ENCODE results near the gene TKTL2. TPM values are rescaled to one million over a fixed set of nuclear protein-coding genes. Genes with fewer than 3 reads are reported as not detected.
A peak's percentile ranks its signal among the peaks of the same experiment; 100 is the strongest.

The TKTL2 gene, protein sequence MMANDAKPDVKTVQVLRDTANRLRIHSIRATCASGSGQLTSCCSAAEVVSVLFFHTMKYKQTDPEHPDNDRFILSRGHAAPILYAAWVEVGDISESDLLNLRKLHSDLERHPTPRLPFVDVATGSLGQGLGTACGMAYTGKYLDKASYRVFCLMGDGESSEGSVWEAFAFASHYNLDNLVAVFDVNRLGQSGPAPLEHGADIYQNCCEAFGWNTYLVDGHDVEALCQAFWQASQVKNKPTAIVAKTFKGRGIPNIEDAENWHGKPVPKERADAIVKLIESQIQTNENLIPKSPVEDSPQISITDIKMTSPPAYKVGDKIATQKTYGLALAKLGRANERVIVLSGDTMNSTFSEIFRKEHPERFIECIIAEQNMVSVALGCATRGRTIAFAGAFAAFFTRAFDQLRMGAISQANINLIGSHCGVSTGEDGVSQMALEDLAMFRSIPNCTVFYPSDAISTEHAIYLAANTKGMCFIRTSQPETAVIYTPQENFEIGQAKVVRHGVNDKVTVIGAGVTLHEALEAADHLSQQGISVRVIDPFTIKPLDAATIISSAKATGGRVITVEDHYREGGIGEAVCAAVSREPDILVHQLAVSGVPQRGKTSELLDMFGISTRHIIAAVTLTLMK
- polyA plus RNA-seq: under 1 TPM in 1 of 3 donors, not detected in 2; 0.03 TPM

DNA sequence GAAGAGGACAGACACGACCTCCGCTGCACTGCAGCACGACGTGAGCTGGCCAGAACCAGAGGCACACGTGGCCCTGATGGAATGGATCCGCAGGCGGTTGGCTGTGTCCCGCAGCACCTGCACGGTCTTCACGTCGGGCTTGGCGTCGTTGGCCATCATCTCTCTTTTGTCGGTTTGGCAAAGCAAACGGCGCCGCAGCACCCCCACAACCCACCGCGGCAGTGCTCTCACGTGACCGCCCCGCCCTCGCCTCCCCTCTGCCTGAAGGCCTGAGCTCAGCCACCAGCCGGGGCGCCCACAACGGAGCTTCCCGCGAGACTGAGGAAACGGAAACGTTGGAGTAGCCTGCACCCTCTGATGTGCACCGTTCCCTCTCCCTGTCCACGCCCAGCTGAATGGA is at the start of gene TKTL2:
TKTL2 (minus strand) TSS at position 179 of the 400 bp plus-strand sequence; CDS start at position 159, 20 bp downstream.
- 90 to 92% (median 90%) methylated on average over 32 of the region's 32 CpGs for WGBS, 3 donors

DNA sequence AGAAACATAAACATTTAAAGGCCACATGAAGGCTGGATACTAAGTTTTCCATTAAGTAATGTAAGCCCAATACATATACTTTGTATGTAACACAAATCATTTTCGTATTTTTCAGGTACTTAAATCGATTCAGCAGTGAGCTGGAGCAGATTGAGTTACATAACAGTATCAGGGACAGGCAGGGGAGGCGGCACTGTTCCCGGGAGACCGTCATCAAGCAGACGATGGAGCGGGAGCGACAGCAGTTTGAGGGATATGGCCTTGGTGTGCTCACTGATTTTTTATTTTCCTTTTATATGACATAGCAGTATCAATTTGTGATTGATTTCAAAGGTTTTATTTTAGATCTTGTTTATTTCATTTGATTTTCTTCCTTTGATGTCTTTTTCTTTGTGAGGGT is 41.6 kb upstream of the TKTL2 start:
- 92 to 94% (median 92%) methylated on average over 8 of the region's 8 CpGs for WGBS, 3 donors
- no peak overlapping the region for H3K27ac ChIP-seq (ENCODE audit: low read depth, low read length)

More for the DNA sequence above, at the start of gene TKTL2:
- no peak within 1 kb of the TSS for H3K27ac ChIP-seq (ENCODE audit: low read depth, low read length)

DNA sequence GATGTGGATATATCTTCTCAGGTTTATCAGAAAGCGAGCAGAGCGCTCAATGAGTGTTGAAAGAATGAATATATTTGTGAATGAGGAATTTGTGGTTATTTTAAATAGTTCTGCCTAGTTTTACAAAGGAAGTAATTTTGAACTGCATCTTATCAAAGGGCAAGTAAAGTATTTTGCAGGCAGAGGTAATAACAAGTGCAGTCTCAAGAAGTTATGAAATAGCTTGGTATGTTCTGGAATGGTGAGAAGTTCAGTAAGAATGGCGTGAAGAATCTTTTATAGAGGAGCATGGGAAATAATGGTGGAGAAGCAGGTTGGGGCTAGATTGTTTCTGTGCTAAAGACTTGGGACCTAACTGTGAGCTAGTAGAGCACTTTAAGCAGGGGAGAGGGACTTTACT is 31.8 kb upstream of the TKTL2 start:
- 56 to 96% (median 73%) methylated on average over 3 of the region's 3 CpGs for WGBS, 3 donors
- H3K27ac ChIP-seq (ENCODE audit: low read depth, low read length): no peak overlapping the region

DNA sequence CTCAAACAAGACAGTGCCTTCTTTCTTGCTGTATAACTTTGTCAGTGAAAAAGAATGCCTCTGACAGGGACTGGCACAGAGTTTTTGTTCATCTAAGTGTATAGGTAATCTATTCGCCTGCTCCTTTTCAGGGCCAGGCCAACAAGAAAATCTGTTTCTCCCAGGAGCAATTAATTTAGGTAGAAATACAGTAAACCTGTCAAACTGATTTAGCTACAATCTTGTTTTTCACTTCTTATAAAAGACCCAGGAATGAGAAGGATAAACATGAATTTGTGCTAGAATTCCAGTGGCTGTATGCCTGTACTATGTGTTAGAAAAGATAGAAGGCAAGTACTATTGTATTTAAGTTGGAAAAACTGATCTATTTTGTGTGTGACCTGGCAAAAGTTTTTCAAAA is 27.0 kb upstream of the TKTL2 start:
- WGBS, 3 donors: 94 to 98% (median 97%) methylated on average over 1 of the region's 1 CpG
- H3K27ac ChIP-seq (ENCODE audit: low read depth, low read length): no peak overlapping the region

DNA sequence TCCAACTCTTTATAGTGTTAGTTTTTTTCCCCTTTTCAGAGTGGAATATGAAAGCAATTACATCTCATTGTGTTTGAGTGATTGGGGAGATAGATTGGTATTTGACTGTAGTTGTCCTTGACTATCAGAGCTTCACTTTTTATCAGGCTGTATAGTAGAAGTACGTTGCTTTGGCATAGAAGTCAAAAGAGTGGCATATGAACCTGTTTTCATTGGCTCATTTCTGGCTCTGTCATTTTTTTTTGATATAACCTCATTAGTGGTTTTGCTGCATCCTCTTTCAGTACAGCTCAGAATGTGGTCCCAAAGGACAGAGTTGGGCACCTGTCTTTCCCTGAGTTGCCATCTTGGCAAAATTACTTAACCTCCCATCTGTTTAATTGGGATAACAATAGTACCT is 22.3 kb upstream of the TKTL2 start:
- 6 to 10% (median 7%) methylated on average over 1 of the region's 1 CpG for WGBS, 3 donors
- no peak overlapping the region for H3K27ac ChIP-seq (ENCODE audit: low read depth, low read length)

DNA sequence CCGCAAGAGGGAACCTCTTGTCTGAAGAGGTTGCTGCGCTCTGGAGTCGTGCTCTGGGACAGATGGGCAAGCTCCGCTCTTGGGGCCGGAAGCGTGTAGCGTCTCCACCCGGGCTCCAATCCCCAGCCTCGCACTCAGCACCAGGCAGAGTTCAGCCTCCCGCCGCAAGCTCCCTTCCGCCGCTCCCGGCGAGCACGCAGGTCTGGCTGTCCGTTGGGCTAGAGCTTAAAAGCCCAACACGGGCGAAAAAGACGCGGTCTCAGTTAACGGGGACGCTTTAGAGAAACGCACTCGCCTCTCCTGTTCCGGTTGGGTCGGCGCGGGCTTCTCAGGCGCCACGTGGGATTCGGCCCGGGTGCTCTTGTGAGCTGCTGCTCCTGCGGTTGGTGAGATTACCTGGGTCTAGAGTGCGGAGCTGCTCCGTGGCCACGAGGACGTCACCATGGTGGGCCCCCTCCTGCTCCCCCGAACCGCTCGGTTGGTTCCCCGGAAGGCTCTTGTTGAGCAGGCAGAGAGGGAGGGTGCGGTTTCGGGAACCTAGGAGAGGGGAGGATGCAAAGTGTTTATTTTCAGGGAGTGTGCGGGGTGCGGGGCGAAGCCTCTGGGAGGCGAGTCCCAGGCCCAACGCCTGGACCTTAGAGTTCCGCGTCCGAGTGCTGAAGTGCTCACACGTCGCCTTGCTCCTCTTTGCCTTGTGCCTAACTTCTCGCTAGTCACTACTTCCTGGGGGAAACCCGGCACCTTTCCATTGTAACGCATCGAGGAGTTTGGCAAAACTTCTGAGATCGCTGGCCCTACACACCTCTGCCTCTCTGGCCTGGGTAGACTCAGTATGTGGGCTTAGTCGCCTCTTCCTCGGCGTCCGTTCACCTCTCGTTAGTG is 21.0 kb upstream of the TKTL2 start, which contains the start of gene TMA16:
TMA16 (plus strand) TSS at position 331 of the 882 bp plus-strand sequence; CDS start at position 443, 112 bp downstream.
- WGBS, 3 donors: 0% methylated on average over 64 of the region's 64 CpGs
- H3K27ac ChIP-seq (ENCODE audit: low read depth, low read length): peak within 1 kb of the TSS; percentile 62

DNA sequence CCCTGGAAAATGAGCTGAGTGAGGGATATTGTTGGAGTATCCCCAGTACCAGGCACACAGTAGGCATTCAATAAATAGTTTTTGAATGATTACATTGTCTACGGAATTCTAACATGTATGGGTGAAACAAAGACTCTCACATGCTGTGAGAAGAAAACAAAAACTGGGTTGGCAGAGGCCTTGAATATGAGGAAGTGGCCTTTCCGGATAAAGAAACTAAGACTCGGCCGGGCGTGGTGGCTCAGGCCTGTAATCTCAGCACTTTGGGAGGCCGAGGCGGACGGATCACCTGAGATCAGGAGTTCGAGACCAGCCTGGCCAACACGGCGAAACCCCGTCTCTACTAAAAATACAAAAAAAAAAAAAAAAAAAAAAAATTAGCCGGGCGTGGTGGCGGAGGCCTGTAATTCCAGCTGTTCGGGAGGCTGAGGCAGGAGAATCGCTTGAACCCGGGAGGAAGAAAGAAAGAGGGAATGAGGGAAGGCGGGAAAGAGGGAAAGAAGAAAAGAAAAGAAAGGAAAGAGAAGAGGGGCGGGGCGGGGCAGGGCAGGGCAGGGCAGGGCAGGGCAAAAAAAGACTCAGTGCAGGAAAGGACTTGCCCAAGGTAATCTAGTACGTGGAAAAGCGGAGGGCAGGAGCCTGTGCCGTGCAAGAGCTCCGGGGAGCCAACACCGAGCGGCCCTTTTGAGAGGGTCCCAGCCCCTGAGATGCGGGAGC is 20.2 kb upstream of the TKTL2 start:
- no peak overlapping the region for H3K27ac ChIP-seq (ENCODE audit: low read depth, low read length)
- 37 to 42% (median 41%) methylated on average over 21 to 28 of the region's 28 CpGs for whole genome bisulfite sequencing, 3 donors

DNA sequence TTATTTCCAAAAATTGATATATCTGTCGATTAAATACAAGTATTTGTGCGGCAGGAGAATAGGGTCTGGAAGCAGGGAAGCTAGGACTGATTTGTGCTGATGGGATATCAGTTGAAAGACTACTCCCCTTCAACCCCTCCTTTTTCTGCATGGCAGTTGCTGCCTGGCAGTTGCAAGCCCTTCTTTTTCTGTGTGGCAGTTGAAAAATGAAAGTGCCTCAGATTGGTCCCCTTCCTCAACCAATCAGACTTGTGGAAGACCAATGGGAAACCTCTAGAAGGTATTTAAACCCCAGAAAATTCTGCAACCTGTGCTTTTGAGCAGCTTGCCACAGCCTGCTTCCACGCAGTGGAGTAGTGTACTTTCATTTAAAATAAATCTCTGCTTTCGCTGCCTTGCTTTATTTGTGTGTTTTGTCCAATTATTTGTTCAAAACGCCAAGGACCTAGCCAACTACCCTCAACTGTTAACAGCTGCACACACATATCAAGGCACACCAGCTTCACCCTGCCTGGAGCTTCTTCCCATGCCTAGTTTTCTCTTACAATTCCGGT is 19.5 kb upstream of the TKTL2 start:
- 85 to 95% (median 94%) methylated on average over 6 of the region's 6 CpGs for WGBS, 3 donors
- H3K27ac ChIP-seq (ENCODE audit: low read depth, low read length): no peak overlapping the region

DNA sequence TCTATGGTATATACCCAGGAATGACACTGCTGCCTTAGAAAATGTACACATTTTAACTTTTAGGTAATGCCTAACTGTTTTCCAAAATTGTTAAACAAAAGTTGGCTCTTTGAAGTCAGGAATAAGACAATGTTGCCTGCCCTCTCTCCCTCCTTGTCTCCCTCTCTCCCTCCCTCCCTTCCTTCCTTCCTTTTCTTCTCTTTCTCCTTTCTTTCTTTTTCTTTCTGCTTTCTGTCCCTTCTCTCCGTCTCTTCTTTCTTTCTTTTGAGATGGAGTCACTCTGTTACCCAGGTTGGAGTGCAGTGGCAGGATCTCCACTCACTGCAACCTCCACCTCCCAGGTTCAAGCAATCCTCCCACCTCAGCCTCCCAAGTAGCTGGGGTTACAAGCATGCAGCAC is 16.4 kb upstream of the TKTL2 start:
- H3K27ac ChIP-seq (ENCODE audit: low read depth, low read length): no peak overlapping the region
- 56 to 74% (median 68%) methylated on average over 1 of the region's 1 CpG for WGBS, 3 donors

DNA sequence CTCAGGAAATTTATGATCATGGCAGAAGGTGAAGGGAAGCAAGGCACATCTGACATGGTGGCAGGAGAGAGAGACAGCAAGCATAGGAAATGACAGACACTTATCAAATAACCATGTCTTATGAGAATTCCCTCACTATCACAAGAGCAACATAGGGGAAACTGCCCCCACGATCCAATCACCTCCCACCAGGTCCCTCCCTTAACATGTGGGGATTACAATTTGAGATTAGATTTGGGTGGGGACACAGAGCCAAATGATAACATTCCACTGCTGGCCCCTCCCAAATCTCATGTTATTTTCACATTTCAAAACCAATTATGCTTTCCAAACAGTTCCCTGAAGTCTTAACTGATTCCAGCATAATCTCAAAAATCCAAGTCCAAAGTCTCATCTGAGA is 12.8 kb upstream of the TKTL2 start:
- 63 to 76% (median 70%) methylated on average over 1 of the region's 1 CpG for WGBS, 3 donors
- no peak overlapping the region for H3K27ac ChIP-seq (ENCODE audit: low read depth, low read length)

DNA sequence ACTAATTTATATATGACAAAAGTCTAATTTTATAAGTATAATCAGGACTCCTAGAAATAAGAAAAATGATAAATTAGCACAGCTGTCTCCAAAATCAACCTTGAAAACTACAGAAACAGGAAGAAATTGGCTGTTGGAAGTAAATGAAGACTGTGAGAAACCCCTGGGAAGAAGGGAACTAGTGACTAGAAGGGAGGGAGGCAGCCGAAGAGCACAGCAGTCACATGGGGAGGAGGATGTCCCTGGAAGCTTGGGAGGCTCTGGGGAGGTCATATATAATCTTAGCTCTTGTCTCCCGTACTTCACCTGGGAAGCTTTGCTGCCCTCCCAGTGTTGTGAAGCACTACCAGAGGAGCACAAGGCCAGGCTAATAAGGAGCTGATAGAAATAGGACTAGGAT is 12.0 kb upstream of the TKTL2 start:
- no peak overlapping the region for H3K27ac ChIP-seq (ENCODE audit: low read depth, low read length)
- WGBS, 3 donors: 48 to 50% (median 49%) methylated on average over 2 of the region's 2 CpGs

DNA sequence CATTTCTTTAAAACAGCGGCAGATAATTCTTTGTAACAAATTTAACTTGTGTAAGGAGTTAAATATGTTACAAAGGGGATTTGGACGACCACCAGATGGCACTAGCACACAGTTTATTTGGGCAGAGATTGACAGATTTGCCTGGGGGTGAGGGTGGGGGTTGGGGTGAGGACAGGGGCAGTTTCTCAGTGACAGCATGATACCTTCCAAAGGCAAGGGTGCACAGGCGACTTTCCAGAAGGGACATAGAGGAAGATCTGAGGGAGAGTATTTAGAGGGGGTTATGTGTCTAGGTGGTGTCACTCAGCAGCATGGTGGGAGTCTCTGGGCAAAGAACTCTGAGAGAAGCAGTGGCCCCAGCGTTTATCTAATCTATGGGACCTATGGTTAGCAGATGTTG is 11.4 kb upstream of the TKTL2 start:
- no peak overlapping the region for H3K27ac ChIP-seq (ENCODE audit: low read depth, low read length)
- WGBS, 3 donors: 16 to 27% (median 17%) methylated on average over 4 of the region's 4 CpGs

DNA sequence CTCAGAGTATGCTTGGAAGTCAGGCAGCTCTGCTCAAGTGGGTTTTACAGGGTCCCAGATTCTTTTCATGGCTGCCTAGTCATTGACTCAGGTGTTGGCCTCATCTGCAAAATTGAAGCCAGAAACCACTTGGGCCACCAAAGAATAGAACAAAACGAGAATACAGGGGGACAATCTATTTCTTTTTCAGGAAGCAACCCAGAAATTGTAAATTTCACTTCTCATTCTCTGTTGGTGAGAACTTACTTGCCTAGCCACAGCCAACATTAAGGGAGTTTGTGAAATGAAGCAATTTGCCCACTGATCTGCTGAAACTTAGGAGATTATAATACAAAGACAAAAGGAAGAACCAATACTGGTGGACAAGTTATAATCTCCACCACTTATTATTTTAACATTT is 8.6 kb upstream of the TKTL2 start:
- 33 to 38% (median 37%) methylated on average over 1 of the region's 1 CpG for WGBS, 3 donors
- H3K27ac ChIP-seq (ENCODE audit: low read depth, low read length): no peak overlapping the region

DNA sequence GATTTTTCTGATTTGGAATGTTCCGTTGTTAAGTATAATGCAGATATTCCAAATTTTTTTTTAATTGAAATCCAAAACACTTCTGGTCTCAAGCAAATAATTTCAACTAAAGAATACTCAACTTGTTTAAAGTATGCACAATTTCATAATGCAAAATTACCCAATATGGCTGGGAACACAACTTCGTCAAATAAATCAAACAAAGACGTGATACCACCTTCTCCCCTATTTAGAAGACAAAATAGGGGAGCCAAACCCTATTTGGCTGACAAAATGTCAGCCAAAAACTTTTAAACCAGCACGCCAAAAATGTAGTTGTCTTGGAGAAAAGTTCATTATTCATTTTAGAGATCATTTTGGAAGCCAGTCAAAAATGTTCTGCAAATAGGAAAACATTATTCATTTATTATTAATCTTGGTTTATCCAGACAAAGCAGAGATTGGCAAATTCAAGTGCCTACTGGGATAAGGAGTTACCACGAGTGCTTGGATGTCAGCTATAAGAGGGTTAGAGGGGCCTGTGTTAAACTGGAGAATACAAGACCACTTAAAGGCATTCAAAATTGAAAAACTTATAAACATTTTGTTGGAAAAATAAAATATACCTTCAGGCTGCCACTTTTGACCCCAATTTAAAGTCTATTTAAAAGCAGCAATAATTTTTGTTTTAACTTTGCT is 3.3 kb upstream of the TKTL2 start:
- H3K27ac ChIP-seq (ENCODE audit: low read depth, low read length): no peak overlapping the region
- WGBS, 3 donors: 47 to 58% (median 53%) methylated on average over 5 of the region's 5 CpGs

DNA sequence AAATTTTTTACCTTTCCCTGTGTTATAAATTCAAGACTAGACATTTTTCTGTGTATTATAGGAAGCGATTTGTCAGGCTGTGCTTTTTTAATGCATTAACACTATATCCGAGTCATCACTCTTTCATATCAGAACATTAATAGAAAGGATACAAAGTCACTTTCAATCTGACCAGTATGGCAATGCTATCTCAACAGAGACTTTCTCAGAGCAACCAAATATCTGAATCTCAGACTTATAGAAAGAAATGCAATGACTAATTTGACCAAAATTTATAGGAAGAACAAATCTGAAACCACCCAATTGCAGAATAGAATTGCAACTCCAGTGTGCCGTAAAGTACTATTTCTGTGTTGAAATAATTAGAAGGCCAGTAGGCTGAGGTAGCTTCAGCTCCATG is 473 bp upstream of the TKTL2 start:
- WGBS, 3 donors: 90 to 94% (median 90%) methylated on average over 3 of the region's 3 CpGs

DNA sequence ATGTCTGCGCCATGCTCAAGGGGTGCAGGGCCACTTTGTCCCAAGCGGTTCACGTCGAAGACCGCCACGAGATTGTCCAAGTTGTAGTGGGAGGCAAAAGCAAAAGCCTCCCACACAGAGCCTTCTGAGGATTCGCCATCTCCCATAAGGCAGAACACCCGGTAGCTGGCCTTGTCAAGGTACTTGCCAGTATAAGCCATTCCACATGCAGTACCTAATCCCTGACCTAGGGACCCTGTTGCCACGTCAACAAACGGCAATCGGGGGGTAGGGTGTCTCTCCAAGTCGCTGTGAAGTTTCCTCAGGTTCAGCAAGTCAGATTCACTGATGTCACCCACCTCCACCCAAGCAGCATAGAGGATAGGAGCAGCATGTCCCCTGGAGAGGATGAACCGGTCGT is 424 bp downstream of the TKTL2 start:
- no peak overlapping the region for H3K27ac ChIP-seq (ENCODE audit: low read depth, low read length)
- 92 to 95% (median 94%) methylated on average over 14 of the region's 14 CpGs for WGBS, 3 donors

More for the DNA sequence above, 473 bp upstream of the TKTL2 start:
- no peak overlapping the region for H3K27ac ChIP-seq (ENCODE audit: low read depth, low read length)

DNA sequence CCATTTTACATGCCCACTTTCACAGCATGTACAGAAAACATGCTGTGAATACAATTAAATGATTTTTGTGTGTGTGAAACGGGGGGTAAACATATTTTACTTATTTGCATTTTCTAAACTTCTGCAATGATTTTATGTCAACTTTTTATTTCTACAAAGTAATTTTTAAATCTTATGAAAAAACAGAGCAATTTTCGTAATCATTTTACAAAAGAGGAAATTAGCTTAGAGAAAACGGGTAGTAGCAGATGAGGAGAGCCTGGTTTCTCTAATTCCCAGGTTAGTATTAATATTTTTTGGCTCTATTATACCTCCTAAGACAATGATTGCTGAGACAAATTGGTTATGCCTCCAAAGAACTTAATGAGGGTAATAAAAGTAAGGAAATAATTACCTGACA is 3.2 kb downstream of the TKTL2 start:
- H3K27ac ChIP-seq (ENCODE audit: low read depth, low read length): no peak overlapping the region
- 57 to 60% (median 59%) methylated on average over 3 of the region's 3 CpGs for WGBS, 3 donors

Data from adipose tissue (tissue), 3 donors.